Stimulated activated CD4-positive, alpha-beta T cell treated with anti-CD3 and anti-CD28 coated beads, Interleukin-4, amount 100 ng/mL, for 24 hours (primary cell): ENCODE data around the gene CSTB.

ENCODE experiments used
- DNase-seq: peaks from one replicate; pipeline ENCODE4 v3.0.0-alpha.2; 2020

The CSTB gene

GRCh38 chr21:43726686-43727518 is 49.2 kb downstream of the CSTB start:
- DNase-seq = no peak
